B cell (primary cell): Measurements from ENCODE around the gene CDKN1A. TPM values are rescaled to one million over a fixed set of nuclear protein-coding genes. Genes with fewer than 3 reads are reported as not detected.
A peak's percentile ranks its signal among the peaks of the same experiment; 100 is the strongest.

ENCODE experiments used
- ATAC-seq: fragments of 200-7000 bp; cut with Tn5 transposase; one replicate; pipeline ENCODE4 v1.10.0; 2021; ENCODE audit warnings: low read depth, mild to moderate bottlenecking, moderate number of reproducible peaks, moderate library complexity
- CTCF ChIA-PET: fragments of 350-600 bp; sonication (Branson Sonifier 250); formaldehyde crosslinking; loops from one replicate; lab custom pipeline; 2021; ENCODE audit warnings: antibody characterized with exemption, inconsistent platforms; lab: Charles Lee
- POLR2A ChIA-PET: fragments of 350-600 bp; sonication (Branson Sonifier 250); formaldehyde crosslinking; loops from one replicate; lab custom pipeline; 2021; ENCODE audit warnings: antibody characterized with exemption; lab: Charles Lee
- DNase-seq: peaks from one replicate; pipeline ENCODE4 v3.0.0; 2013
- H2AFZ ChIP-seq: 2 replicates; pipeline ENCODE4 v1.6.1; 2012; ENCODE audit warnings: mild to moderate bottlenecking, low read depth, low read length; ENCODE audit not compliant: insufficient read depth, poor library complexity, severe bottlenecking
- H3K27ac ChIP-seq, 2 donors: 1 replicate in 1 of 2; 2 replicates in 1 of 2; pipeline ENCODE4 v1.5.1; 2012 to 2013; ENCODE audit warnings: low read length in 2 of 2, mild to moderate bottlenecking in 2 of 2, moderate library complexity in 1 of 2
- H3K27me3 ChIP-seq, 4 experiments: fragments of 200-600 bp in 1 of 4; sonication (generic) in 1 of 4; replicated peaks in 1 of 4; 1 replicate in 2 of 4; 2 replicates in 2 of 4; pipeline versions ENCODE4 v1.6.1 to v1.7.0; 2013 to 2016; ENCODE audit warnings: low read length in 3 of 4, mild to moderate bottlenecking in 2 of 4, mixed read lengths in 1 of 4, moderate library complexity in 1 of 4; ENCODE audit not compliant: insufficient read depth in 4 of 4, control insufficient read depth in 3 of 4; ENCODE audit errors: control extremely low read depth in 1 of 4
- H3K36me3 ChIP-seq, 2 experiments: replicated peaks in 1 of 2; 1 replicate in 1 of 2; 2 replicates in 1 of 2; pipeline versions ENCODE4 v1.6.1 to v1.7.1; 2013; ENCODE audit warnings: low read length in 1 of 2; ENCODE audit not compliant: insufficient read depth in 2 of 2, control insufficient read depth in 1 of 2; ENCODE audit errors: control extremely low read depth in 1 of 2, extremely low read depth in 1 of 2
- H3K4me1 ChIP-seq, 2 donors: fragments of 200-600 bp in 1 of 2; sonication (generic) in 1 of 2; 1 replicate in 1 of 2; 2 replicates in 1 of 2; pipeline versions ENCODE4 v1.5.1 to v1.6.1; 2013 to 2017; ENCODE audit warnings: low read length in 2 of 2; ENCODE audit not compliant: control insufficient read depth in 2 of 2, insufficient read depth in 2 of 2
- H3K4me2 ChIP-seq: replicated peaks from 2 replicates; pipeline ENCODE3; 2012; ENCODE audit warnings: mild to moderate bottlenecking, low read depth, low read length; ENCODE audit not compliant: poor library complexity, severe bottlenecking
- H3K4me3 ChIP-seq, 5 experiments: fragments of 200-600 bp in 1 of 5; sonication (generic) in 1 of 5; 1 replicate in 3 of 5; 2 replicates in 2 of 5; pipeline versions ENCODE4 v1.5.1 to v1.7.0; 2011 to 2016; ENCODE audit warnings: low read length in 4 of 5, mild to moderate bottlenecking in 4 of 5, low read depth in 2 of 5, control low read depth in 1 of 5, moderate library complexity in 1 of 5; ENCODE audit not compliant: insufficient read depth in 1 of 5; ENCODE audit errors: control extremely low read depth in 1 of 5, extremely low read depth in 1 of 5
- H3K79me2 ChIP-seq: fragments of 200-600 bp; sonication (generic); one replicate; pipeline ENCODE4 v1.6.0; 2016; ENCODE audit warnings: low read length; ENCODE audit not compliant: control insufficient read depth, insufficient read depth
- H3K9ac ChIP-seq: fragments of 200-600 bp; sonication (generic); 2 replicates; pipeline ENCODE4 v1.6.1; 2017; ENCODE audit warnings: mild to moderate bottlenecking, low read length, moderate library complexity
- H3K9me3 ChIP-seq, 3 donors: one replicate each; pipeline versions ENCODE4 v1.6.1 to v1.7.1; 2013; ENCODE audit warnings: low read length in 2 of 3; ENCODE audit not compliant: control insufficient read depth in 2 of 3, insufficient read depth in 1 of 3; ENCODE audit errors: control extremely low read depth in 1 of 3
- H4K20me1 ChIP-seq: 2 replicates; pipeline ENCODE4 v1.6.0; 2012; ENCODE audit warnings: mild to moderate bottlenecking, low read length; ENCODE audit not compliant: insufficient read depth, control insufficient read depth, poor library complexity, severe bottlenecking
- H3K27ac Mint-ChIP-seq: one replicate; pipeline ENCODE4 v1.8.0; 2021; ENCODE audit warnings: mixed read lengths
- H3K27me3 Mint-ChIP-seq: one replicate; pipeline ENCODE4 v1.8.0; 2021; ENCODE audit warnings: mixed read lengths
- H3K4me1 Mint-ChIP-seq: one replicate; pipeline ENCODE4 v1.8.0; 2021; ENCODE audit warnings: mixed read lengths
- H3K4me3 Mint-ChIP-seq: one replicate; pipeline ENCODE4 v1.8.0; 2021; ENCODE audit warnings: mixed read lengths
- H3K9me3 Mint-ChIP-seq: one replicate; pipeline ENCODE4 v1.8.0; 2022; ENCODE audit warnings: mixed read lengths; ENCODE audit not compliant: insufficient read depth
- EZH2 ChIP-seq: IDR thresholded peaks from 2 replicates; pipeline ENCODE4 v1.6.1; 2012; ENCODE audit warnings: borderline replicate concordance, low read depth, mild to moderate bottlenecking, moderate library complexity, low read length; ENCODE audit not compliant: insufficient read depth, poor library complexity, severe bottlenecking
- WGBS: methylation state at CpG from one replicate; pipeline ENCODE4 v1.1.5; 2013; ENCODE audit warnings: missing lambda C conversion rate; ENCODE audit not compliant: insufficient coverage; 5-methylcytosine and 5-hydroxymethylcytosine counted together
- intact Hi-C: fragments of 100-400 bp; cut with micrococcal nuclease; formaldehyde crosslinking; loops from one replicate; pipeline ENCODE4 v1.10.0; 2022
- polyA plus RNA-seq: library from polyadenylated mRNA; depleted of rRNA; stranded (reverse); fragments of >200 nt; gene quantifications from 2 replicates; pipeline ENCODE4 v1.2.3, GENCODE V29; 2012
- total RNA-seq, 2 donors: library from RNA; stranded (reverse); fragments of 120-200 nt in 1 of 2; gene quantifications; 1 replicate in 1 of 2; 2 replicates in 1 of 2; pipeline versions ENCODE4 v1.2.3 to v1.2.4, GENCODE V29; 2013 to 2022
- TF ChIP-seq, protein P1 (sequence below): fragments of 200-600 bp; IDR thresholded peaks from one replicate; pipeline ENCODE4 v1.8.0; 2022; ENCODE audit warnings: antibody characterized with exemption, mild to moderate bottlenecking

CDKN1A gene
- total and polyA plus RNA-seq, 2 donors (not counting 1 experiment from before 2014, with no cell fraction given) = 45.5 to 352 TPM

DNA sequence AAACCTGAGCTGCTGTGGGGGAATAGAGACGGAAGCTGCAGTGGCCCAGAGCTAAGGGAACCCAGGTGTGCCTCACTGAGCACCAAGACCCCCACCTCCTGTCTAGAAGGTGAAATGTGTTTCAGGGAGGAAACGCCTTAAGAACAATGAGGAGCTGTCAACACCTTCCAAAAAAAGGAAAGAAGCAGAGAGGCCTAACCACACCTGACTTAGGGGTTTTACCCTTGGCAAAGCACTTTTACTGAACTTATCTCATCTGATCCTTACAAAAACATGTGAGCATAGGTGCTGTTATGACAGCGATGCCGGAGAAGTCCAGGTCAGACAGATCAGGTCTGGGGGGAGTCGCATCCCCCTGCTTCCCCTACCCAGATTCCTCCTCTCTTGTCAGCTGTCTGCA lies 16.1 kb upstream of the CDKN1A start:
- Mint-ChIP-seq H3K27ac (no peak overlapping the region), H3K9me3 (no peaks in the 10 kb centered on the region), H3K4me1 (peaks cover 51% of the 10 kb centered on the region), H3K27me3 (peaks cover 10% of the 10 kb centered on the region), H3K4me3 (no peak overlapping the region)
- Histone ChIP-seq H3K9me3 (peaks cover 0 to 11% (median 0%) of the 10 kb centered on the region in 3 donors), H3K27me3 (peaks cover 0 to 18% (median 8%) of the 10 kb centered on the region in 4 experiments), H2AFZ (no peak overlapping the region), H3K9ac (no peak overlapping the region), H3K4me1 (peaks cover 53 to 60% of the 10 kb centered on the region in 2 donors), H4K20me1 (no peaks in the 10 kb centered on the region), H3K4me2 (peak overlapping the region; percentile 32), H3K4me3 (no peak overlapping the region), H3K79me2 (no peaks in the 10 kb centered on the region), H3K36me3 (no peaks in the 10 kb centered on the region), H3K27ac (no peak overlapping the region)
- ATAC-seq (no peak), DNase-seq (no peak)
- POLR2A ChIA-PET = no interaction called here
- intact Hi-C loops = no loop called here
- no CpG with 5 or more reads among the region's 5 CpGs for WGBS
- TF ChIP-seq, protein P1, sequence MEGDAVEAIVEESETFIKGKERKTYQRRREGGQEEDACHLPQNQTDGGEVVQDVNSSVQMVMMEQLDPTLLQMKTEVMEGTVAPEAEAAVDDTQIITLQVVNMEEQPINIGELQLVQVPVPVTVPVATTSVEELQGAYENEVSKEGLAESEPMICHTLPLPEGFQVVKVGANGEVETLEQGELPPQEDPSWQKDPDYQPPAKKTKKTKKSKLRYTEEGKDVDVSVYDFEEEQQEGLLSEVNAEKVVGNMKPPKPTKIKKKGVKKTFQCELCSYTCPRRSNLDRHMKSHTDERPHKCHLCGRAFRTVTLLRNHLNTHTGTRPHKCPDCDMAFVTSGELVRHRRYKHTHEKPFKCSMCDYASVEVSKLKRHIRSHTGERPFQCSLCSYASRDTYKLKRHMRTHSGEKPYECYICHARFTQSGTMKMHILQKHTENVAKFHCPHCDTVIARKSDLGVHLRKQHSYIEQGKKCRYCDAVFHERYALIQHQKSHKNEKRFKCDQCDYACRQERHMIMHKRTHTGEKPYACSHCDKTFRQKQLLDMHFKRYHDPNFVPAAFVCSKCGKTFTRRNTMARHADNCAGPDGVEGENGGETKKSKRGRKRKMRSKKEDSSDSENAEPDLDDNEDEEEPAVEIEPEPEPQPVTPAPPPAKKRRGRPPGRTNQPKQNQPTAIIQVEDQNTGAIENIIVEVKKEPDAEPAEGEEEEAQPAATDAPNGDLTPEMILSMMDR = no peak
- TF ChIP-seq EZH2 = no peak
- CTCF ChIA-PET = interaction anchor here (1.2 to 1.5 kb wide), 2 partner anchors 93 to 97 kb away, joined by 3 to 4 read pairs; no protein-coding TSS in a partner anchor

DNA sequence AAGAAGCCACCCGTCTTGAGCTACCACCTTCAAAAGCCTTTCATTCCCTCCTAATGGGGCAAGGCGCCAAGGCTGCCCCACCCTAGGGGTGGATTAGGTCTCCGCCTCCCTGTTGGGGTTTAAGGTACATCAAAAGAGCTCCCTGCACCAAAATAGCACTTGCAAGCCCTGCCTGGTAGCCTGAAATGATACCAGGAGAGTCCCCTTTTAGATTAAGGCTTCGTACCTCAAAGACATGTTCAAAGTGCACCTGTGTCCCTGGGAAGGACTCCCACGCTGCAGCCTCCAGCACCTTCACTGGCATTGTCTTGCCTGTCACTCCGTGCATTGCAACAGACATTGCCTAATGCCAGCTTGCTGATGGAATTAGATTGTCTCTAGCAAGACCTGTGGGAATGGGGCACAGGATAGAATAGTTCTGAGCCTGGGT lies 15.7 kb upstream of the CDKN1A start:
- Mint-ChIP-seq H3K4me3 (no peak overlapping the region), H3K27ac (no peak overlapping the region), H3K4me1 (peaks cover 49% of the 10 kb centered on the region), H3K9me3 (no peaks in the 10 kb centered on the region), H3K27me3 (peaks cover 8% of the 10 kb centered on the region)
- Histone ChIP-seq H3K4me1 (peaks cover 55 to 62% of the 10 kb centered on the region in 2 donors), H2AFZ (no peak overlapping the region), H3K9ac (no peak overlapping the region), H4K20me1 (no peaks in the 10 kb centered on the region), H3K9me3 (peaks cover 0 to 11% (median 0%) of the 10 kb centered on the region in 3 donors), H3K27ac (no peak overlapping the region), H3K79me2 (no peaks in the 10 kb centered on the region), H3K36me3 (no peaks in the 10 kb centered on the region), H3K27me3 (peaks cover 0 to 16% (median 8%) of the 10 kb centered on the region in 4 experiments), H3K4me2 (no peak overlapping the region), H3K4me3 (no peak overlapping the region)
- no peak for TF ChIP-seq EZH2
- TF ChIP-seq, protein P1 = no peak
- ChIA-PET POLR2A (no interaction called here), CTCF (interaction anchor here (1.2 to 1.9 kb wide), 3 partner anchors 47 to 96 kb away, joined by 3 to 4 read pairs (median 4); no protein-coding TSS in a partner anchor)
- 58% methylated on average over 4 of the region's 6 CpGs for WGBS
- intact Hi-C loops = no loop called here
- DNase-seq = no peak
- ATAC-seq = no peak
